ENCODE measurements around the gene INSIG1. TPM values are rescaled to one million over a fixed set of nuclear protein-coding genes. Genes with fewer than 3 reads are reported as not detected.

INSIG1 gene
- total RNA-seq, 1 donor from 2014 or later, result 18.0 TPM

- H3K9me3 ChIP-seq, result no peaks in the 10 kb centered on the region
- intact Hi-C loops (cut with DNase I), result no loop called here
- TF ChIP-seq, protein P1, sequence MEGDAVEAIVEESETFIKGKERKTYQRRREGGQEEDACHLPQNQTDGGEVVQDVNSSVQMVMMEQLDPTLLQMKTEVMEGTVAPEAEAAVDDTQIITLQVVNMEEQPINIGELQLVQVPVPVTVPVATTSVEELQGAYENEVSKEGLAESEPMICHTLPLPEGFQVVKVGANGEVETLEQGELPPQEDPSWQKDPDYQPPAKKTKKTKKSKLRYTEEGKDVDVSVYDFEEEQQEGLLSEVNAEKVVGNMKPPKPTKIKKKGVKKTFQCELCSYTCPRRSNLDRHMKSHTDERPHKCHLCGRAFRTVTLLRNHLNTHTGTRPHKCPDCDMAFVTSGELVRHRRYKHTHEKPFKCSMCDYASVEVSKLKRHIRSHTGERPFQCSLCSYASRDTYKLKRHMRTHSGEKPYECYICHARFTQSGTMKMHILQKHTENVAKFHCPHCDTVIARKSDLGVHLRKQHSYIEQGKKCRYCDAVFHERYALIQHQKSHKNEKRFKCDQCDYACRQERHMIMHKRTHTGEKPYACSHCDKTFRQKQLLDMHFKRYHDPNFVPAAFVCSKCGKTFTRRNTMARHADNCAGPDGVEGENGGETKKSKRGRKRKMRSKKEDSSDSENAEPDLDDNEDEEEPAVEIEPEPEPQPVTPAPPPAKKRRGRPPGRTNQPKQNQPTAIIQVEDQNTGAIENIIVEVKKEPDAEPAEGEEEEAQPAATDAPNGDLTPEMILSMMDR (IDR thresholded peaks at IDR 0.05), result no peak
Measured at GRCh38 chr7:155254018-155254417, 43.7 kb upstream of the INSIG1 start.

DNA sequence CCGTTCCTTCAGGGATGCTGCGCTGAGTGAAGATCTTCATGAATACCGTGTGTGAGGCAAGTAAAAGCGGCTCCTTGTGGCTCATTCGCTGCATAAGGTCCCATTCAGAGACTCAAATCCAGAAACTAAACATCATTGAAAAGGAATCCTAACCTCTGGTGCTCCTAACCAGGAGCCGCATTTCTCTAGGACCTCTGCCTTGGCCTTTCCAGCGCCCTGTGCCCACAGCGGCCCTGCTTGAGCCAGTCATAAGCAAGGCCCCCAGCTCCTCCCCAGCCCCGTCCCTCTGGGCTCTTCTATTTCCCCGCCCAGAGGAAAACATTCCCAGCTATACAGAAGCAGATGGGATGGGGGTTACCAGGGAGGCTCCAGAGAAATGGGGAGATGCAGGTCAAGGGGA is 42.6 kb upstream of the INSIG1 start:
- Histone ChIP-seq H3K4me3 (no peak overlapping the region), H3K27ac (no peak overlapping the region), H3K4me1 (peaks cover 4 to 25% of the 10 kb centered on the region in 2 donors), H3K9me3 (no peaks in the 10 kb centered on the region), H3K36me3 (no peaks in the 10 kb centered on the region), H3K27me3 (no peaks in the 10 kb centered on the region)
- intact Hi-C loops (cut with DNase I), result no loop called here
- DNase-seq (ENCODE audit: low spot score in 2 of 2), result no peak
- TF ChIP-seq, protein P1 (IDR thresholded peaks at IDR 0.05), result no peak

More at GRCh38 chr7:155254018-155254417, 43.7 kb upstream of the INSIG1 start:
- peaks cover 4 to 25% of the 10 kb centered on the region in 2 donors for H3K4me1 ChIP-seq
- no peaks in the 10 kb centered on the region for H3K27me3 ChIP-seq
- H3K27ac ChIP-seq, result no peak overlapping the region
- H3K4me3 ChIP-seq, result no peak overlapping the region
- no peaks in the 10 kb centered on the region for H3K36me3 ChIP-seq
- DNase-seq (ENCODE audit: low spot score in 2 of 2), result no peak

DNA sequence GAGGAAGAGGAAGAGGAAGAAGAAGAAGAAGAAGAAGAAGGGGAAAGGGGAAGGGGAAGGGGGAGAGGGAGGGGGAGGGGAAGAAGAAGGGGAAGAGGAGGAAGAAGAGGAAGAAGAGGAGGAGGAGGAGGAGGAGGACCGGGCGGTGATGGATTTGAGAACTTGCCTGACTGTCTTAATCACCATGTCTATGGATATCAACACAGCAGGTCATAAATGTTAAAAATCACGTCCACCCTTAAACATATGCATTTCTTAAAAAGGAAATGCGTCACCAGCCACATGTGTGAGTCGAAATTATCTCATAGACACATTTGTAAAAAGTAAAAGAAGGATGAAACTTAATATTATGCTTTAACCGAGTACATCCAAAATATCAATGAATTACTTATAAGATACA is 42.1 kb upstream of the INSIG1 start:
- intact Hi-C loops (cut with DNase I), result no loop called here
- H3K36me3 ChIP-seq, result no peaks in the 10 kb centered on the region
- TF ChIP-seq, protein P1 (IDR thresholded peaks at IDR 0.05), result no peak

GRCh38 chr7:155256081-155256760 is 41.5 kb upstream of the INSIG1 start:
- no peak for DNase-seq (ENCODE audit: low spot score in 2 of 2)
- intact Hi-C loops (cut with DNase I), result no loop called here
- H3K9me3 ChIP-seq, result no peaks in the 10 kb centered on the region
- peaks cover 4 to 25% of the 10 kb centered on the region in 2 donors for H3K4me1 ChIP-seq
- no peaks in the 10 kb centered on the region for H3K27me3 ChIP-seq
- no peak overlapping the region for H3K27ac ChIP-seq
- no peak overlapping the region for H3K4me3 ChIP-seq
- TF ChIP-seq, protein P1 (IDR thresholded peaks at IDR 0.05), result no peak
- H3K36me3 ChIP-seq, result no peaks in the 10 kb centered on the region

More for the DNA sequence above, 42.1 kb upstream of the INSIG1 start:
- no peaks in the 10 kb centered on the region for H3K9me3 ChIP-seq
- H3K27ac ChIP-seq, result no peak overlapping the region
- peaks cover 4 to 25% of the 10 kb centered on the region in 2 donors for H3K4me1 ChIP-seq
- H3K27me3 ChIP-seq, result no peaks in the 10 kb centered on the region
- H3K4me3 ChIP-seq, result no peak overlapping the region
- no peak for DNase-seq (ENCODE audit: low spot score in 2 of 2)

DNA sequence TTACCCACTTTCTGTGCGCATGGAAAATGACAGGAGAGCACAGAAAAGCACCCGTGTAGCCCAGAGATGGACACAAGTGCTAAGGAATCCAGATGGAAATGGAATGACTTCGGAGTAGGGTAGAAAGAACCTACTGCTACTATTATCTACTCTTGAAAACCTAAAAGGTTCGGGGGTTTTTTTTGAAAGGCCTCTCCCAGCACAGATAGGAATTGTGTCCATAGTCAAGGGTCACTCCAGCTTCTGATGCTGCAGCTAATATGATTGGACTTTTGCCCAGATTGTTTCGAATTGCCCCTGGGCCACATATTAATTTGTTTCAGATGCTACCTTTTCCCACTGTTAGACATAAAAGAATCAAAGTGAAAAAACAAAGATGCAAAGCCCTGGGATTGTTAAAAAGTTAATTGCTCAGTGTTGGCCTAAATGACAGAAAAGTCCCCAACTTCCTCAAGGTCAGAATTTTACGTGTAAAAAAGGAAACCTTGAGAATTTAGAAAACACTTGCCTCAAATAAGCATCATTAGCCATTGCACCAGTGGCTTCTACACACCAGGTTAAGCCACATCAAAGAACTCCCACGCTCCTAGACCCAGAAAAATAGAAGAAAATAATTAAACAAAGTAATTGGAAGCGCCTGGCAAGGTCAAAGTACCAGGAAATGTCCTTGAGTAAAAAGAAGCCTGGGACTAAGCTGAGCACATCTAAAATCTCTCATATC is 40.8 kb upstream of the INSIG1 start:
- Histone ChIP-seq H3K4me3 (peak overlapping the region in 1 of 2 donors; percentile 48), H3K27ac (peak overlapping the region; percentile 68 to 71), H3K9me3 (no peaks in the 10 kb centered on the region), H3K27me3 (no peaks in the 10 kb centered on the region), H3K36me3 (no peaks in the 10 kb centered on the region), H3K4me1 (peaks cover 4 to 25% of the 10 kb centered on the region in 2 donors)
- intact Hi-C loops (cut with DNase I), result no loop called here
- DNase-seq (ENCODE audit: low spot score in 2 of 2), result no peak
- TF ChIP-seq, protein P1 (IDR thresholded peaks at IDR 0.05), result no peak

Measured in ascending aorta (tissue), 2 donors.